IMR-90 (cell line): ENCODE data around the gene SETX. TPM values are rescaled to one million over a fixed set of nuclear protein-coding genes. Genes with fewer than 3 reads are reported as not detected.

ENCODE experiments used
- ATAC-seq: fragments of 200-7000 bp; cut with Tn5 transposase; 2 replicates; pipeline ENCODE4 v1.9.1; 2020; ENCODE audit warnings: low read depth, mild to moderate bottlenecking, moderate library complexity
- BruUV-seq: library from RNA; stranded (reverse); fragments of 400-500 nt; replicated peaks from 2 replicates; lab custom pipeline; 2021; lab: Mats Ljungman, UMichigan
- CTCF ChIA-PET: fragments of 300-600 bp; formaldehyde crosslinking; extraction: SDS; loops from one replicate; lab custom pipeline; 2021; ENCODE audit warnings: antibody characterized with exemption; lab: Yijun Ruan, JAX
- POLR2A ChIA-PET: fragments of 300-600 bp; sonication (Branson Sonifier 250); formaldehyde crosslinking; loops from one replicate; lab custom pipeline; 2022; ENCODE audit warnings: antibody characterized with exemption; ENCODE audit not compliant: unreplicated experiment; lab: Charles Lee
- DNase-seq: peaks from one replicate; pipeline ENCODE4 v3.0.0; 2013
- H2AFZ ChIP-seq: replicated peaks from 2 replicates; pipeline ENCODE3; 2013; ENCODE audit warnings: low read length, mild to moderate bottlenecking; ENCODE audit not compliant: poor library complexity
- H2AK5ac ChIP-seq: 2 replicates; pipeline ENCODE4 v1.6.1; 2013; ENCODE audit warnings: low read depth, low read length, inconsistent platforms
- H2AK9ac ChIP-seq: replicated peaks from 2 replicates; pipeline ENCODE3; 2013; ENCODE audit warnings: mild to moderate bottlenecking, low read depth, low read length, moderate library complexity; ENCODE audit not compliant: poor library complexity
- H2BK120ac ChIP-seq: 2 replicates; pipeline ENCODE4 v1.6.1; 2013; ENCODE audit warnings: low read depth, low read length, inconsistent platforms
- H2BK15ac ChIP-seq: 3 replicates; pipeline ENCODE4 v1.6.1; 2013; ENCODE audit warnings: low read depth, low read length, inconsistent platforms
- H2BK20ac ChIP-seq: 2 replicates; pipeline ENCODE4 v1.6.1; 2013; ENCODE audit warnings: low read depth, mild to moderate bottlenecking, inconsistent platforms, low read length, moderate library complexity
- H2BK5ac ChIP-seq: 2 replicates; pipeline ENCODE4 v1.6.1; 2013; ENCODE audit warnings: mild to moderate bottlenecking, low read depth, low read length, inconsistent platforms; ENCODE audit not compliant: poor library complexity, severe bottlenecking
- H3K14ac ChIP-seq: replicated peaks from 2 replicates; pipeline ENCODE4 v1.6.1; 2013; ENCODE audit warnings: low read depth, low read length, inconsistent platforms
- H3K18ac ChIP-seq: 2 replicates; pipeline ENCODE4 v1.6.1; 2013; ENCODE audit warnings: low read depth, low read length, control low read depth
- H3K23ac ChIP-seq: 2 replicates; pipeline ENCODE4 v1.6.1; 2013; ENCODE audit warnings: low read depth, low read length, inconsistent platforms
- H3K27ac ChIP-seq: 2 replicates; pipeline ENCODE4 v1.5.1; 2013; ENCODE audit warnings: mild to moderate bottlenecking, control low read depth, low read length; ENCODE audit not compliant: insufficient read depth
- H3K27me3 ChIP-seq: 2 replicates; pipeline ENCODE4 v1.6.1; 2013; ENCODE audit warnings: low read length; ENCODE audit not compliant: control insufficient read depth, insufficient read depth
- H3K36me3 ChIP-seq: 2 replicates; pipeline ENCODE4 v1.6.1; 2013; ENCODE audit warnings: low read length, mixed read lengths; ENCODE audit not compliant: control insufficient read depth, insufficient read depth
- H3K4ac ChIP-seq: 2 replicates; pipeline ENCODE4 v1.6.1; 2013; ENCODE audit warnings: low read depth, low read length, inconsistent platforms
- H3K4me1 ChIP-seq: 2 replicates; pipeline ENCODE4 v1.6.1; 2013; ENCODE audit warnings: low read length, mixed read lengths; ENCODE audit not compliant: control insufficient read depth, insufficient read depth
- H3K4me2 ChIP-seq: 2 replicates; pipeline ENCODE4 v1.6.1; 2013; ENCODE audit warnings: low read depth, mild to moderate bottlenecking, control low read depth, low read length, moderate library complexity
- H3K4me3 ChIP-seq: 2 replicates; pipeline ENCODE4 v1.5.1; 2013; ENCODE audit warnings: low read depth, mild to moderate bottlenecking, control low read depth, low read length, moderate library complexity; ENCODE audit not compliant: insufficient read depth
- H3K56ac ChIP-seq: 2 replicates; pipeline ENCODE4 v1.6.1; 2013; ENCODE audit warnings: low read length, inconsistent platforms; ENCODE audit not compliant: insufficient read depth; ENCODE audit errors: extremely low read depth
- H3K79me1 ChIP-seq, 2 experiments: 2 replicates each; pipeline ENCODE4 v1.6.1; 2013; ENCODE audit warnings: low read length in 2 of 2, inconsistent platforms in 1 of 2, low read depth in 1 of 2
- H3K9ac ChIP-seq: 2 replicates; pipeline ENCODE4 v1.6.1; 2013; ENCODE audit warnings: low read depth, low read length, control low read depth
- H3K9me1 ChIP-seq: 2 replicates; pipeline ENCODE4 v1.6.1; 2013; ENCODE audit warnings: low read length, inconsistent platforms; ENCODE audit not compliant: insufficient read depth
- H3K9me3 ChIP-seq: 2 replicates; pipeline ENCODE4 v1.6.1; 2013; ENCODE audit warnings: low read length; ENCODE audit not compliant: control insufficient read depth, insufficient read depth
- H4K20me1 ChIP-seq: 2 replicates; pipeline ENCODE4 v1.6.1; 2013; ENCODE audit warnings: low read length, inconsistent platforms; ENCODE audit not compliant: insufficient read depth
- H4K5ac ChIP-seq: 2 replicates; pipeline ENCODE4 v1.6.1; 2013; ENCODE audit warnings: mild to moderate bottlenecking, low read depth, low read length, control low read depth
- H4K8ac ChIP-seq, 2 experiments: 2 replicates each; pipeline ENCODE4 v1.6.1; 2013; ENCODE audit warnings: low read depth in 2 of 2, low read length in 2 of 2, control low read depth in 1 of 2, inconsistent platforms in 1 of 2
- H4K91ac ChIP-seq: 2 replicates; pipeline ENCODE4 v1.6.1; 2013; ENCODE audit warnings: low read depth, low read length, inconsistent platforms; ENCODE audit not compliant: insufficient read depth
- BHLHE40 ChIP-seq: fragments of 150-350 bp; IDR thresholded peaks from 2 replicates; pipeline ENCODE4 v1.6.1; 2016; ENCODE audit warnings: mild to moderate bottlenecking, low read depth, low read length
- CHD1 ChIP-seq: IDR thresholded peaks from 2 replicates; pipeline ENCODE4 v1.6.1; 2012; ENCODE audit warnings: low read depth, low read length, improper control_type of control experiment
- FOS ChIP-seq: fragments of 150-350 bp; IDR thresholded peaks from 2 replicates; pipeline ENCODE4 v1.6.1; 2016; ENCODE audit warnings: low read depth, low read length
- MAZ ChIP-seq: IDR thresholded peaks from 2 replicates; pipeline ENCODE4 v1.6.1; 2012; ENCODE audit warnings: low read depth, mild to moderate bottlenecking, low read length, improper control_type of control experiment, moderate library complexity, borderline replicate concordance
- NFE2L2 ChIP-seq: fragments of 150-350 bp; IDR thresholded peaks from 2 replicates; pipeline ENCODE4 v1.6.1; 2016; ENCODE audit warnings: low read depth, mild to moderate bottlenecking, low read length
- POLR2A ChIP-seq: IDR thresholded peaks from 2 replicates; pipeline ENCODE4 v1.6.1; 2012; ENCODE audit warnings: mild to moderate bottlenecking, low read depth, low read length
- RCOR1 ChIP-seq: IDR thresholded peaks from 2 replicates; pipeline ENCODE4 v1.6.1; 2012; ENCODE audit warnings: mild to moderate bottlenecking, low read length, improper control_type of control experiment; ENCODE audit not compliant: insufficient replicate concordance
- RFX5 ChIP-seq: IDR thresholded peaks from 2 replicates; pipeline ENCODE4 v1.8.0; 2012; ENCODE audit warnings: low read depth, mild to moderate bottlenecking, low read length, moderate library complexity
- SMC3 ChIP-seq: fragments of 150-350 bp; IDR thresholded peaks from 2 replicates; pipeline ENCODE4 v1.6.1; 2016; ENCODE audit warnings: low read depth, mild to moderate bottlenecking, antibody characterized with exemption, low read length, moderate library complexity
- WGBS, 2 experiments: methylation state at CpG; one replicate each; pipeline versions ENCODE4 v1.1.5 to v1.1.7; 2013; ENCODE audit warnings: missing lambda C conversion rate in 2 of 2; ENCODE audit not compliant: insufficient read length in 1 of 2; ENCODE audit errors: extremely low coverage in 2 of 2; 5-methylcytosine and 5-hydroxymethylcytosine counted together
- dilution Hi-C: fragments of 300-500 bp; cut with HindIII; formaldehyde crosslinking; loops from one replicate; pipeline ENCODE4 v1.14.3; 2018; ENCODE audit warnings: low sequenced_read_pairs; ENCODE audit not compliant: unreplicated experiment
- in situ Hi-C: fragments of 300-500 bp; cut with MboI; formaldehyde crosslinking; loops from 3 replicates; pipeline ENCODE4 v1.14.3; 2019; ENCODE audit warnings: low sequenced_read_pairs, inconsistent platforms, mixed read lengths
- intact Hi-C: fragments of 100-400 bp; cut with micrococcal nuclease; formaldehyde crosslinking; loops from 2 replicates; pipeline ENCODE4 v1.10.0; 2022
- polyA plus RNA-seq, 3 experiments: library from polyadenylated mRNA; depleted of rRNA; stranded (reverse); fragments of >200 nt; gene quantifications; 2 replicates each; pipeline ENCODE4 v1.2.3, GENCODE V29; 2012; ENCODE audit warnings: low replicate concordance in 1 of 3
- total RNA-seq: library from RNA; depleted of rRNA; stranded (reverse); fragments of >200 nt; gene quantifications from 2 replicates; pipeline ENCODE4 v1.2.3, GENCODE V29; 2012
- TF ChIP-seq, protein P1 (sequence below): fragments of 150-350 bp; IDR thresholded peaks from 2 replicates; pipeline ENCODE4 v1.6.1; 2017; ENCODE audit warnings: mild to moderate bottlenecking, antibody characterized with exemption, low read length, low read depth
- TF ChIP-seq, protein P2 (sequence below): conservative IDR thresholded peaks from 2 replicates; pipeline ENCODE4 v1.5.1; 2012; ENCODE audit warnings: mild to moderate bottlenecking, low read depth, low read length, improper control_type of control experiment
- TF ChIP-seq, protein P3 (sequence below): fragments of 150-350 bp; IDR thresholded peaks from 2 replicates; pipeline ENCODE4 v1.6.1; 2016; ENCODE audit warnings: low read depth, mild to moderate bottlenecking, low read length, moderate library complexity, borderline replicate concordance

The SETX gene
- total and polyA plus RNA-seq, 2 of the 4 experiments (the other 2 are of a cell fraction), result 13.1 to 55.0 TPM

DNA sequence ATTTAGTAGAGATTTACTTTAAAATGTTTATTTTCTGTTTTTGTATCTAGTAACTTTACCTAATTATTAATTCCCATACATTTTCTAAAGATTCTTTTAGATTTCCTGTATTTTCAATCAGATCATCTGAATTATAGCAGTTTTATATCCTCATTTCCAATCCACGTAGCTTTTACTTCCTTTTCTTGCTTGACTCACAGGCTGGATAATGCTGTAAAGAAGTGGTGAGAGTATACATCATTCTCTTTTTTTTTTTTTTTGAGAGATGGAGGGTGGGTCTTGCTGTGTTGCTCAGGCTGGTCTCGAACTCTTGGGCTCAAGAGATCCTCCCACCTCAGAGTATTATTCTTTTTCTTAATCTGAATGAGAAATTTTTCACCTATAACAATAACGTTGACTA is 11.2 kb upstream of the SETX start:
- Histone ChIP-seq H3K4me2 (no peak overlapping the region), H3K18ac (no peak overlapping the region), H3K36me3 (no peaks in the 10 kb centered on the region), H4K8ac (no peak overlapping the region), H3K27me3 (0 out of 2 replicates have a peak, but pooled peaks cover 3% of the 10 kb centered on the region), H3K9ac (no peak overlapping the region), H3K56ac (no peak overlapping the region), H4K91ac (no peak overlapping the region), H3K27ac (no peak overlapping the region), H3K4me3 (no peak overlapping the region), H2BK5ac (no peak overlapping the region), H3K23ac (no peak overlapping the region), H4K20me1 (no peaks in the 10 kb centered on the region), H2BK20ac (no peak overlapping the region), H3K14ac (no peak overlapping the region), H3K4me1 (no peaks in the 10 kb centered on the region), H2BK120ac (no peak overlapping the region), H2AK5ac (no peak overlapping the region), H2AFZ (no peak overlapping the region), H2AK9ac (no peak overlapping the region), H3K4ac (no peak overlapping the region), H2BK15ac (no peak overlapping the region), H4K5ac (no peak overlapping the region), H3K79me1 (no peaks in the 10 kb centered on the region), H3K9me3 (no peaks in the 10 kb centered on the region), H3K9me1 (no peaks in the 10 kb centered on the region)
- dilution Hi-C loops (no loop called here), intact Hi-C loops (no loop called here), in situ Hi-C loops (no loop called here)
- CTCF ChIA-PET, result no interaction called here
- BruUV-seq, result no TSS peak
- TF ChIP-seq MAZ, result no peak
- no peak for TF ChIP-seq BHLHE40
- TF ChIP-seq, protein P1, sequence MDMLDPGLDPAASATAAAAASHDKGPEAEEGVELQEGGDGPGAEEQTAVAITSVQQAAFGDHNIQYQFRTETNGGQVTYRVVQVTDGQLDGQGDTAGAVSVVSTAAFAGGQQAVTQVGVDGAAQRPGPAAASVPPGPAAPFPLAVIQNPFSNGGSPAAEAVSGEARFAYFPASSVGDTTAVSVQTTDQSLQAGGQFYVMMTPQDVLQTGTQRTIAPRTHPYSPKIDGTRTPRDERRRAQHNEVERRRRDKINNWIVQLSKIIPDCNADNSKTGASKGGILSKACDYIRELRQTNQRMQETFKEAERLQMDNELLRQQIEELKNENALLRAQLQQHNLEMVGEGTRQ, result no peak
- TF ChIP-seq CHD1, result no peak
- TF ChIP-seq, protein P2, sequence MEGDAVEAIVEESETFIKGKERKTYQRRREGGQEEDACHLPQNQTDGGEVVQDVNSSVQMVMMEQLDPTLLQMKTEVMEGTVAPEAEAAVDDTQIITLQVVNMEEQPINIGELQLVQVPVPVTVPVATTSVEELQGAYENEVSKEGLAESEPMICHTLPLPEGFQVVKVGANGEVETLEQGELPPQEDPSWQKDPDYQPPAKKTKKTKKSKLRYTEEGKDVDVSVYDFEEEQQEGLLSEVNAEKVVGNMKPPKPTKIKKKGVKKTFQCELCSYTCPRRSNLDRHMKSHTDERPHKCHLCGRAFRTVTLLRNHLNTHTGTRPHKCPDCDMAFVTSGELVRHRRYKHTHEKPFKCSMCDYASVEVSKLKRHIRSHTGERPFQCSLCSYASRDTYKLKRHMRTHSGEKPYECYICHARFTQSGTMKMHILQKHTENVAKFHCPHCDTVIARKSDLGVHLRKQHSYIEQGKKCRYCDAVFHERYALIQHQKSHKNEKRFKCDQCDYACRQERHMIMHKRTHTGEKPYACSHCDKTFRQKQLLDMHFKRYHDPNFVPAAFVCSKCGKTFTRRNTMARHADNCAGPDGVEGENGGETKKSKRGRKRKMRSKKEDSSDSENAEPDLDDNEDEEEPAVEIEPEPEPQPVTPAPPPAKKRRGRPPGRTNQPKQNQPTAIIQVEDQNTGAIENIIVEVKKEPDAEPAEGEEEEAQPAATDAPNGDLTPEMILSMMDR, result no peak
- no peak for TF ChIP-seq SMC3
- no peak for TF ChIP-seq RFX5
- no peak for TF ChIP-seq NFE2L2
- TF ChIP-seq RCOR1, result no peak
- TF ChIP-seq, protein P3, sequence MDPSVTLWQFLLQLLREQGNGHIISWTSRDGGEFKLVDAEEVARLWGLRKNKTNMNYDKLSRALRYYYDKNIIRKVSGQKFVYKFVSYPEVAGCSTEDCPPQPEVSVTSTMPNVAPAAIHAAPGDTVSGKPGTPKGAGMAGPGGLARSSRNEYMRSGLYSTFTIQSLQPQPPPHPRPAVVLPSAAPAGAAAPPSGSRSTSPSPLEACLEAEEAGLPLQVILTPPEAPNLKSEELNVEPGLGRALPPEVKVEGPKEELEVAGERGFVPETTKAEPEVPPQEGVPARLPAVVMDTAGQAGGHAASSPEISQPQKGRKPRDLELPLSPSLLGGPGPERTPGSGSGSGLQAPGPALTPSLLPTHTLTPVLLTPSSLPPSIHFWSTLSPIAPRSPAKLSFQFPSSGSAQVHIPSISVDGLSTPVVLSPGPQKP, result no peak
- TF ChIP-seq POLR2A, result no peak
- no peak for TF ChIP-seq FOS
- no CpG with 5 or more reads among the region's 3 CpGs for WGBS, 2 experiments
- ATAC-seq (no peak), DNase-seq (no peak)
- POLR2A ChIA-PET, result no interaction called here
